Measurements from ENCODE around the gene CREM.

CREM gene

DNA sequence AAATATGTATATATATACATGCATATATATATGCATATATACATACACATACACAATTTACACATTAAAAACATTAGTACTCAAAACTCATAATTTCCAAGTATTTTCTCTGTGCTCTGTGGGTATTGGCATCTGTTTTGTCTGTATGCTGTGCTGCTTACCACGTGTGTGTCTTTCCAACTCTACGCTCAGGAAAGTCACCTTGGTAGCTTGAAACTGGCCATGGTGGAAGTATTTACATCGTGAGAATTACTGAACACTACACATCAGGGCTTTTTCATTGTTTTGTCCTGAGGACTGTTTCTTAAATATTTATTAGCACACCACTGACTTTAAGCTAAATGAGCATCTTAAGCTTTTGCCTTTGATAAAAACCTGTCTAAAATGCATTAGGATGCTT lies 79.6 kb downstream of the CREM start:
- TF ChIP-seq, protein P1, sequence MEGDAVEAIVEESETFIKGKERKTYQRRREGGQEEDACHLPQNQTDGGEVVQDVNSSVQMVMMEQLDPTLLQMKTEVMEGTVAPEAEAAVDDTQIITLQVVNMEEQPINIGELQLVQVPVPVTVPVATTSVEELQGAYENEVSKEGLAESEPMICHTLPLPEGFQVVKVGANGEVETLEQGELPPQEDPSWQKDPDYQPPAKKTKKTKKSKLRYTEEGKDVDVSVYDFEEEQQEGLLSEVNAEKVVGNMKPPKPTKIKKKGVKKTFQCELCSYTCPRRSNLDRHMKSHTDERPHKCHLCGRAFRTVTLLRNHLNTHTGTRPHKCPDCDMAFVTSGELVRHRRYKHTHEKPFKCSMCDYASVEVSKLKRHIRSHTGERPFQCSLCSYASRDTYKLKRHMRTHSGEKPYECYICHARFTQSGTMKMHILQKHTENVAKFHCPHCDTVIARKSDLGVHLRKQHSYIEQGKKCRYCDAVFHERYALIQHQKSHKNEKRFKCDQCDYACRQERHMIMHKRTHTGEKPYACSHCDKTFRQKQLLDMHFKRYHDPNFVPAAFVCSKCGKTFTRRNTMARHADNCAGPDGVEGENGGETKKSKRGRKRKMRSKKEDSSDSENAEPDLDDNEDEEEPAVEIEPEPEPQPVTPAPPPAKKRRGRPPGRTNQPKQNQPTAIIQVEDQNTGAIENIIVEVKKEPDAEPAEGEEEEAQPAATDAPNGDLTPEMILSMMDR (IDR thresholded peaks at IDR 0.05; ENCODE audit: control insufficient read depth, insufficient read depth, low read depth, low read length, missing control alignments): no peak
- DNase-seq (ENCODE audit: low read depth): no peak
- H3K4me3 ChIP-seq (ENCODE audit: control insufficient read depth, low read depth, low read length): no peak overlapping the region

DNA sequence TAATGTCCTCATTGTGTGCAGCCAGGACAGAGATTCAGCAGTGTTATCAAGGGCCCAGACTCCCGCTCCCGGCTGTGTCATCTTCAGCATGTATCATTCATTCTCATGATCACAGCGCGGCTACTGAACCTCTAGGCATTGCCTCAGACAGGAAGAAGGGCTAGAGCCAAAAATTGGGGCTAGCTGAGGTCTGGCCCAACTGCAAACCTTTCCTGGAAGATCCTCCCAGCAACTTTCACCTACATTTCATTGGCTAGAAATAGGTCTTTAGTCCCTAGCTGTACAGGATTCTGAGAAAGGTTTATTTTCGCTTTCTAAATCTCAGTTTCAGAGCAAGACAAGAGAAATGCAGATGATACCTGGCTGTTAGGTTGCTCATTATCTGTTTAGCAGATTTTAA lies 81.9 kb downstream of the CREM start:
- no peak overlapping the region for H3K4me3 ChIP-seq (ENCODE audit: control insufficient read depth, low read depth, low read length)
- DNase-seq (ENCODE audit: low read depth): no peak
- TF ChIP-seq, protein P1 (IDR thresholded peaks at IDR 0.05; ENCODE audit: control insufficient read depth, insufficient read depth, low read depth, low read length, missing control alignments): no peak

DNA sequence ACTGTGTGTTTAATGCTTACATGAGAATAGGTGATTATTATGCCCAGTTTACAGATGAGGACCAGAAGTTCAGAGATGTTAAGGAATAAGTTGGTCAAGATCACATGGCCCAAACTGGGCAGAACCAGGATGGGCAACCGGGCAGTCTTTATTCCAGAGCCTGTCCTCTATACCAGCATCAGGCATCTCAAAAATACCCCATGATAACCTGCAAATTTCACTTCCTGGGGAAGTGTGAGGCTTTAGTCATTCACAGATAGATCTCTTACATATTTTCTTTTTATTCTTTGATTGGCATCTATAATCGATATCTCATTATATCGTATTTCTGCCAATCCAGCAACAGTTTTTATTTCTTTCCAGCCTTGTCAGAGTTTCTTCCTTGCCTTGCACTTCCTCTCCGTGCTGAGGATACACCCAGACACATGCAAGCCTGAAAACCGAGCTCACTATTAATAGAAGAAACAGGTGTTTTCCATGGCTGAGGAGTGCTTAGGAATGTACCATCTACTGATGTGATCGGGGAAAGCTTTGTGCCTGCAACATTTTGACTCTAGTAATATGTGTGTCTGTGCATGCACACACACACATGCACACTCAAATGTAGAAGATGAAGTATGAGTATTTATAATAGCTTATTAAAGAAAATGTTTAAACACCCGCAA lies 82.4 kb downstream of the CREM start:
- DNase-seq (ENCODE audit: low read depth): no peak
- no peak overlapping the region for H3K4me3 ChIP-seq (ENCODE audit: control insufficient read depth, low read depth, low read length)
- TF ChIP-seq, protein P1 (IDR thresholded peaks at IDR 0.05; ENCODE audit: control insufficient read depth, insufficient read depth, low read depth, low read length, missing control alignments): no peak

DNA sequence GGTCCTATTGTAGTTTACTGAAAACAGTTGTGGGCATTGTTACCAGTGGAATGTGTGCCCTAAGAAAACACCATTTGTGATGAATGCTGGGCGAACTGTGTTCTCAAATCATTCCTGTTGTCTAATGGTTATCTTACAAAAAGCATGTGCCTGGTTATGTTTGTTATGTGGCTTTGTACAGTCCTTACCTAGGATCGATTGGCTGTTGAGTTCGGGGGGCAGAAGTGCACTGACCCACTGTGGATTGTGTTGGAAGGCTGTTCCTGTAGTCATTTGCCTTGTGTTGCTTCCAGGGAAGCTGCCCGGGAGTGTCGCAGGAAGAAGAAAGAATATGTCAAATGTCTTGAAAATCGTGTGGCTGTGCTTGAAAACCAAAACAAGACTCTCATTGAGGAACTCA lies 84.3 kb downstream of the CREM start:
- TF ChIP-seq, protein P1 (IDR thresholded peaks at IDR 0.05; ENCODE audit: control insufficient read depth, insufficient read depth, low read depth, low read length, missing control alignments): no peak
- H3K4me3 ChIP-seq (ENCODE audit: control insufficient read depth, low read depth, low read length): no peak overlapping the region
- DNase-seq (ENCODE audit: low read depth): no peak

GRCh38 chr10:35211390-35211789 lies 84.7 kb downstream of the CREM start:
- H3K4me3 ChIP-seq (ENCODE audit: control insufficient read depth, low read depth, low read length): no peak overlapping the region
- TF ChIP-seq, protein P1 (IDR thresholded peaks at IDR 0.05; ENCODE audit: control insufficient read depth, insufficient read depth, low read depth, low read length, missing control alignments): no peak
- no peak for DNase-seq (ENCODE audit: low read depth)

GRCh38 chr10:35212856-35213255 lies 86.2 kb downstream of the CREM start:
- no peak for DNase-seq (ENCODE audit: low read depth)
- H3K4me3 ChIP-seq (ENCODE audit: control insufficient read depth, low read depth, low read length): no peak overlapping the region; the same call in 1 of the 2 replicates
- TF ChIP-seq, protein P1 (IDR thresholded peaks at IDR 0.05; ENCODE audit: control insufficient read depth, insufficient read depth, low read depth, low read length, missing control alignments): no peak

Measured in AG09309 (cell line).